AG10803 (cell line): ENCODE data around the gene ENKD1.

ENCODE experiments used
- DNase-seq: peaks from one replicate; pipeline ENCODE4 v3.0.0; 2010; ENCODE audit warnings: low read depth
- H3K4me3 ChIP-seq: 2 replicates; pipeline ENCODE4 v1.5.1; 2011; ENCODE audit warnings: mild to moderate bottlenecking, low read length, control low read depth
- TF ChIP-seq, protein P1 (sequence below): conservative IDR thresholded peaks from 2 replicates; pipeline ENCODE4 v1.5.1; 2011; ENCODE audit warnings: mild to moderate bottlenecking, low read length, control low read depth, inconsistent platforms

The ENKD1 gene

DNA sequence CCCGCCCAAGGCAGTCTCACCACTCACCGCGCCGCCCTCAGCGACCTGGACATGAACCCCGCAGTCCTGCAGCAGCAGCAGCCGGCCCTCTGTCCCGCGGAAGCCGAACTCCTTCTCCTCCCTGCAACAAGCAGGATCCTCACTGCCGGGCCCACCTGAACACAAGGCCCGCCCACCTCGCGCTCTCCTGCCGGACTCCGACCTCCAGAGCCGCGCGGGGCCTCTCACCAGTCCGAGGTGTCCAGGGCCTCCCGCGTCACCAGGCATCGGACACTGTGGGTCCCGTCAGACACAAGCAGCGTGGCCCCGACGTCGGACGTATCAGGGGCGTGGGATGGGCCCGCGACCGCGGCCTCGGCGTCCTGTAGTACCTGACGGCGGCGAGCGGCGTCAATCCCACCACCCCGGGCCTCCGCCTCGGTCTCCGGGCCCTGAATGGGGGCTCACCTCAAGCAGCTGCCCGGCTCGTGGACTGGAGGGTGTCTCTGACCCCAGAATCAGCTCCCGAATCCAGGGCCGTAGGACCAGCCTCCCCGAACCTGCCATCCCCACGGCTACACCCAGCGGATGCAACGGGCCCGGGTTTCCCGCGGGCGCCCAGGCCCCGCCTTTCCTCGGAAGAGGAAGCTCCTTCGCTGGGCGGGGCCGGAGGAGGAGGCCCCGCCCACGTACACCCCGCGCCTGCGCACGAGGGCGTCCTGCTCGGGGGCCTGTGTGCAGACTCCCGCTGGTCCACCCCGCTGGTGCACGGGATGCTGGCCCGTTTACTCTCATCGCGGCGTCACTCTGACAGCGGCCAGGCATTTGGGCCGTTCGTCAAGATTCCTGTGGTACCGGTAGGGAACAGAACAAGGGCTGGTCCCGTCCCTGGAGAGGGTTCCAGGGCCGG, 6.6 kb downstream of the ENKD1 start, which contains the start of gene ACD:
TSS of gene ACD (minus strand) at position 586 of the 889 bp plus-strand sequence. CDS start at position 546, 40 bp downstream.
- TF ChIP-seq, protein P1, sequence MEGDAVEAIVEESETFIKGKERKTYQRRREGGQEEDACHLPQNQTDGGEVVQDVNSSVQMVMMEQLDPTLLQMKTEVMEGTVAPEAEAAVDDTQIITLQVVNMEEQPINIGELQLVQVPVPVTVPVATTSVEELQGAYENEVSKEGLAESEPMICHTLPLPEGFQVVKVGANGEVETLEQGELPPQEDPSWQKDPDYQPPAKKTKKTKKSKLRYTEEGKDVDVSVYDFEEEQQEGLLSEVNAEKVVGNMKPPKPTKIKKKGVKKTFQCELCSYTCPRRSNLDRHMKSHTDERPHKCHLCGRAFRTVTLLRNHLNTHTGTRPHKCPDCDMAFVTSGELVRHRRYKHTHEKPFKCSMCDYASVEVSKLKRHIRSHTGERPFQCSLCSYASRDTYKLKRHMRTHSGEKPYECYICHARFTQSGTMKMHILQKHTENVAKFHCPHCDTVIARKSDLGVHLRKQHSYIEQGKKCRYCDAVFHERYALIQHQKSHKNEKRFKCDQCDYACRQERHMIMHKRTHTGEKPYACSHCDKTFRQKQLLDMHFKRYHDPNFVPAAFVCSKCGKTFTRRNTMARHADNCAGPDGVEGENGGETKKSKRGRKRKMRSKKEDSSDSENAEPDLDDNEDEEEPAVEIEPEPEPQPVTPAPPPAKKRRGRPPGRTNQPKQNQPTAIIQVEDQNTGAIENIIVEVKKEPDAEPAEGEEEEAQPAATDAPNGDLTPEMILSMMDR = no peak
- peak within 1 kb of the TSS; percentile 94 for H3K4me3 ChIP-seq

DNA sequence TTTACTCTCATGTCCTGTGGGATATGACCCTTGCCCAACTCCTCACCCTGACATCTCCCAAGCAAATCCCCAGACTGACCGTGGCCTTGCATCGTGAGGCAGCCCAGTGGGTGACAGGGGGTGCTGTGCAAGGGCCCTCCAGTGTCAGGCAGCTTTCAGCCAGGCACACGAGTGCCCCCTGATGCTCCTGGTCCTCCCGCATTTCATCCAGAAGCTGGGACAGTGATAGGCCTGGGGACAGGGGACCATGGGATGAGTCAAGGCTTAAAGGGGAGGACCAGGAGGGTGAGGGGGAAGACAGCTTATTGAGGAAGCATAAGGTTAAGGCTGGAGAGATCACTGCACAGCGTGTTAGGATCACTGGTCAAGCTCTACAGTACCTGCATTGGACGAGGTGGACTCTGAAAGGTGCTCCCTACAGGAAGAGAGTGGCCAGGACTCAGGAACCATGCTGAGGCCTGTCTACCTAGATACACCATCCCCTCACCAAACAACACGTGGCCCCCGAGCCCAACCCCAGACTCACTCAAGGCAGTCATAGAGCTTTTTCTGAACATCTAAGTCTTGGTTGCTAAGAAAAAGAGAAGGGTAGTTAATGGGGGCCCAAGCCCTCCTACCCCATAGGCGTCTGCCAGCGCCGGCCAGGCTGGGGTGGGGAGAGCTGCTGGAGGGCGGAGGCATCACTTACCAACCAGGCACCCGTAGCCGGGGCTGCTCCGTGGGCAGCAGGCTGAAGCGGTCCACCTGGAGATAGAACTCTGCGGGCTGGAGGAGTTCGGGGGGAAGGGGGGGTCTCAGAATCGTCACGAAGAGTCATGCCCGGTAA, 7.5 kb downstream of the ENKD1 start:
- peak overlapping the region; percentile 94 for H3K4me3 ChIP-seq
- TF ChIP-seq, protein P1 = no peak
- DNase-seq = no peak

More for the DNA sequence above, 6.6 kb downstream of the ENKD1 start, which contains the start of gene ACD:
- DNase-seq = peak; percentile 85

DNA sequence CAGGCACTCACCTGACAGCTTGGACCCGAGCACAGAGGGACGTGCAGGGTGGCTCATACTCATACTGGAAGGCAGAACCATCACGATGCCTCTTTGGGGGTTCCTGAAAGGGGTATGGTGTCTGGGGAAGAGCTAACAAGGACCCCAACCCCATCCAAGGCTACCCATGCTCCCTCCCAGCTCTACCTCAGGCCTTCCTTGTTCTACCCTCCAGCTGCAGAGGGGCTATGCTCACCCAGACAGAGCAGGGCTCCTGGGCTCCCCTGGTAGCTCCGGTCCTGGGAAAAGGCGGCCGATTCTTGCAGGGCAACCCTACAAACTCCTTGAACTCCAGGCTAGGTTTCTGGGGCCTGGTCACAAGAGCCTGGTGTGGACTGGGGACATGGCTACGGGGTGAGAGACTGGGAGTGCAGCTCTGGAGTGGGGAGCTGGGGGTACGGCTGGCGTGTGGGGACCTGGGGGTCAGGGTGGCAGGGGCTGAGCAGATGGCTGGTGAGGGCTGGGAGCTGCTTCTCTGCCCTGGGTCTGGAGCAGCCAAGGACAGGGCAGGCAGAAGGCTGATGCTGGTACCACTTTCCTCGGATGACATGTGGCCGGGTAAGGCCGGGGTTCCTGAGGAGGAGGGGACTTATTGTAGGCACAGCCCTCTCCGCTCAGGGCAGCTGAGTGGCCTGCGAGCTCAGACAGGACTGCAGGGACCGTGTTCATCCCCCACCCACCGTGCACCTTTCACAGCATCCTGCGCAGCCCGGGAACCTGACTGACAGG, 8.6 kb downstream of the ENKD1 start:
- H3K4me3 ChIP-seq = no peak overlapping the region
- no peak for DNase-seq

DNA sequence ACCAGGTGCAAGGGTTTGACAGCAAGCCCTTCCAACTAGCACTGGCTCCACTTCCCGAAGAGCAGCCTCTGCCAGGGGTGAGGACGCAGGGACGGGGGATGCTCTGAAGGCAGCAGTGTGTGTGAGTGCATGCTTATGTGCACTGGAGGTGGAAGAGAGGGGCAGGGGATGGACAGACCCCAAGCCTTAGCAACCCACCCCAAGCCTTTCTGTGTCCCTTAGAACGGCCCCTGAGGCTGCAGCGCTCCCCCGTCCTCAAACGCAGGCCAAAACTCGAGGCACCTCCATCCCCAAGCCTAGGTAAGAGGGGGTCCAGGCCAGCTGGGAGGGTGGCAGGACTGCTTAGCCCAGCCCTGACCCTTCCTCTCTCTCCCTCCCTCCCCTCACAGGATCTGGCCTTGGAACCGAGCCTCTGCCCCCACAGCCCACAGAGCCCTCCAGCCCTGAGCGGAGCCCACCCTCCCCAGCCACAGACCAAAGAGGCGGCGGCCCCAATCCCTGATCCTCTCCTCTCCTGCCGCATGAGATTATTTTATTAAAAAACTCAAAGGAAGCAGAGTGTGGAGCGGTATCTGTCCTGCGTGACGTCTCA, 9.4 kb downstream of the ENKD1 start:
- TF ChIP-seq, protein P1 = no peak
- DNase-seq = no peak

More for the DNA sequence above, 8.6 kb downstream of the ENKD1 start:
- TF ChIP-seq, protein P1 = no peak

DNA sequence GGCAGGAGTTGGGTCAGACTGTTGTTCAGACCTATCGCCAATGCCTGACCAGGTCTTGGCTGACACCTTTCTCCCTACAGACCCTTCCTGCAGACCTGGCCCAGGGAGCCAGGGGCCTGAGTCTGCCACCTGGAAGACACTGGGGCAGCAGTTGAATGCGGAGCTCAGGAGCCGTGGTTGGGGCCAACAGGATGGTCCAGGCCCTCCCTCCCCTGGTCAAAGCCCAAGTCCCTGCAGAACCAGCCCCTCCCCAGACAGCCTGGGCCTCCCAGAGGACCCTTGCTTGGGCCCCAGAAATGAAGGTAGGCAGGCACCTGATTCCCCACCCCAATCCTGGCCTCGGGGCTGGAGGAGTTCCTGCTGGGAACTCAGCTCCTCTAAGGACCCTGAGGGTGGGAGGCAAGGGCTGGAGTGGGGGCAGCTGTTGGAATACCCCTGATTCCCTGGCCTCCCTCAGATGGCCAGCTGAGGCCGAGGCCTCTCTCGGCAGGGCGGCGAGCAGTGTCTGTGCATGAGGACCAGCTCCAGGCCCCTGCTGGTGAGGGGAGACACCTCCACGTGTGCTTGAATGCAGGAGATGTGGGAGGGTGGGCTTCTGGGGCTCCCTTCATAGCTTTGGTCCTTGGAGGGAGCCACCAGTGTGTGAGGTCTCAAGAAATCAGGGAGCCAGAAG, 10.1 kb downstream of the ENKD1 start:
- DNase-seq = no peak
- H3K4me3 ChIP-seq = no peak overlapping the region
- TF ChIP-seq, protein P1 = no peak

More for the DNA sequence above, 9.4 kb downstream of the ENKD1 start:
- no peak overlapping the region for H3K4me3 ChIP-seq

DNA sequence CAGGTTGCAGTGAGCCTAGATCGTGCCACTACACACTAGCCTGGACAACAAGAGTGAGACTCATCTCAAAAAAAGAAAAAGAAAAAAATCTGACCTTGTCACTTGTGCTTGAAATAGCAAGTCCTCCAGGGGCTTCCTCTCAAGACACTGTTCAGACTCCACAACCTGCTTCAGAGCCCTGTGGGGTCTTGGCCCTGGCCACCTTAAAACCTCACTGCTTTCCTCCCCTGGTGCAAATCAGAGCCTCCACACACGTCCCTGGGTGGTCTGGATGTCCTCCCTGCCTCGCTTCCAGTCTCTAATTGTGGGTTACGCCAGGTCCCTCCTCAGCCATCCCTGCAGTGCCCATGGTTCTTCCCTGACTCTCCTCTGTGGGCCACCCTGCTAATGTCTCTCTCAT, 11.2 kb downstream of the ENKD1 start:
- no peak overlapping the region for H3K4me3 ChIP-seq
- TF ChIP-seq, protein P1 = no peak
- no peak for DNase-seq
